ENCODE data around the gene TMEM272. TPM values are rescaled to one million over a fixed set of nuclear protein-coding genes. Genes with fewer than 3 reads are reported as not detected.

The TMEM272 gene
- total and polyA plus RNA-seq, 9 of the 15 experiments (the other 6 are each of a cell fraction or from before 2014, with no cell fraction given): 0.04 to 0.16 (median 0.06) TPM; not detected in 2

GRCh38 chr13:51814825-51815650 is 29.9 kb downstream of the TMEM272 start (continued):
- TF ChIP-seq ZBTB7A (IDR thresholded peaks at IDR 0.05; ENCODE audit: borderline replicate concordance, control insufficient read depth, low read depth, low read length) (no peak), THRA (IDR thresholded peaks at IDR 0.05) (no peak), FIP1L1 (IDR thresholded peaks at IDR 0.05; ENCODE audit: low read depth, low read length, poor library complexity, severe bottlenecking) (no peak), MAZ (CRISPR knock-in tag; conservative IDR thresholded peaks at IDR 0.05 in 1 of 2, IDR thresholded peaks at IDR 0.05 in 1 of 2) (no peak), TAF9B (IDR thresholded peaks at IDR 0.05; ENCODE audit: partially characterized antibody) (no peak), MCM3 (IDR thresholded peaks at IDR 0.05) (no peak)
- TF ChIP-seq, protein P1, sequence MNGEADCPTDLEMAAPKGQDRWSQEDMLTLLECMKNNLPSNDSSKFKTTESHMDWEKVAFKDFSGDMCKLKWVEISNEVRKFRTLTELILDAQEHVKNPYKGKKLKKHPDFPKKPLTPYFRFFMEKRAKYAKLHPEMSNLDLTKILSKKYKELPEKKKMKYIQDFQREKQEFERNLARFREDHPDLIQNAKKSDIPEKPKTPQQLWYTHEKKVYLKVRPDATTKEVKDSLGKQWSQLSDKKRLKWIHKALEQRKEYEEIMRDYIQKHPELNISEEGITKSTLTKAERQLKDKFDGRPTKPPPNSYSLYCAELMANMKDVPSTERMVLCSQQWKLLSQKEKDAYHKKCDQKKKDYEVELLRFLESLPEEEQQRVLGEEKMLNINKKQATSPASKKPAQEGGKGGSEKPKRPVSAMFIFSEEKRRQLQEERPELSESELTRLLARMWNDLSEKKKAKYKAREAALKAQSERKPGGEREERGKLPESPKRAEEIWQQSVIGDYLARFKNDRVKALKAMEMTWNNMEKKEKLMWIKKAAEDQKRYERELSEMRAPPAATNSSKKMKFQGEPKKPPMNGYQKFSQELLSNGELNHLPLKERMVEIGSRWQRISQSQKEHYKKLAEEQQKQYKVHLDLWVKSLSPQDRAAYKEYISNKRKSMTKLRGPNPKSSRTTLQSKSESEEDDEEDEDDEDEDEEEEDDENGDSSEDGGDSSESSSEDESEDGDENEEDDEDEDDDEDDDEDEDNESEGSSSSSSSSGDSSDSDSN (IDR thresholded peaks at IDR 0.05; ENCODE audit: borderline replicate concordance in 1 of 2, low read depth in 2 of 2, low read length in 2 of 2): no peak
